Thyroid gland (tissue), 4 donors: ENCODE measurements around the gene PRKG2. TPM values are rescaled to one million over a fixed set of nuclear protein-coding genes. Genes with fewer than 3 reads are reported as not detected.

Source experiments
- DNase-seq, 2 donors: peaks; one replicate each; pipeline ENCODE4 v3.0.0-alpha.2; 2019
- H3K27ac ChIP-seq, 3 donors: fragments of 200-600 bp; sonication (generic); 1 replicate in 2 of 3; 2 replicates in 1 of 3; pipeline ENCODE4 v1.5.1; 2016 to 2019; ENCODE audit warnings: mild to moderate bottlenecking in 1 of 3, moderate library complexity in 1 of 3
- H3K27me3 ChIP-seq: fragments of 200-600 bp; sonication (generic); one replicate; pipeline ENCODE4 v1.5.1; 2019
- H3K36me3 ChIP-seq, 2 donors: fragments of 200-600 bp; sonication (generic); one replicate each; pipeline ENCODE4 v1.5.1; 2016 to 2019
- H3K4me1 ChIP-seq, 2 donors: fragments of 200-600 bp; sonication (generic); one replicate each; pipeline ENCODE4 v1.5.1; 2017 to 2019
- H3K4me3 ChIP-seq, 3 donors: fragments of 200-600 bp; sonication (generic); replicated peaks in 1 of 3; 1 replicate in 2 of 3; 2 replicates in 1 of 3; pipeline ENCODE4 v1.5.1; 2016; ENCODE audit warnings: mild to moderate bottlenecking in 1 of 3
- H3K9me3 ChIP-seq: fragments of 200-600 bp; sonication (generic); one replicate; pipeline ENCODE4 v1.5.1; 2017
- POLR2A ChIP-seq, 2 donors: fragments of 450-650 bp; IDR thresholded peaks; one replicate each; pipeline ENCODE4 v1.6.1; 2017; ENCODE audit warnings: antibody characterized with exemption in 2 of 2, mild to moderate bottlenecking in 2 of 2, moderate library complexity in 1 of 2
- WGBS, 2 donors: methylation state at CpG; one replicate each; pipeline ENCODE4 v1.1.5; 2017; 5-methylcytosine and 5-hydroxymethylcytosine counted together
- intact Hi-C: fragments of 100-400 bp; cut with DNase I; formaldehyde crosslinking; loops from one replicate; pipeline ENCODE4 v1.15.1; 2023
- total RNA-seq, 4 donors: library from RNA; depleted of rRNA; stranded (reverse); fragments of >200 nt; gene quantifications; one replicate each; pipeline ENCODE4 v1.2.3, GENCODE V29; 2016
- TF ChIP-seq, protein P1 (sequence below), 6 experiments: fragments of 200-600 bp in 3 of 6; fragments of 450-650 bp in 3 of 6; sonication (generic) in 3 of 6; IDR thresholded peaks; one replicate each; pipeline ENCODE4 v1.5.1; 2016 to 2019; ENCODE audit warnings: antibody characterized with exemption in 6 of 6, mild to moderate bottlenecking in 2 of 6, inconsistent platforms in 1 of 6, moderate library complexity in 1 of 6

Gene PRKG2
- total RNA-seq, 4 donors from 2014 or later: 0.21 to 1.2 (median 0.54) TPM; not detected in 1

GRCh38 chr4:81207828-81208227 lies 7.2 kb downstream of the PRKG2 start:
- intact Hi-C loops: no loop called here
- DNase-seq: no peak
- no peaks in the 10 kb centered on the region for H3K27me3 ChIP-seq
- WGBS, 2 donors: 66 to 73% methylated on average over 1 of the region's 1 CpG
- no peak for TF ChIP-seq POLR2A (IDR thresholded peaks at IDR 0.05)
- TF ChIP-seq, protein P1, sequence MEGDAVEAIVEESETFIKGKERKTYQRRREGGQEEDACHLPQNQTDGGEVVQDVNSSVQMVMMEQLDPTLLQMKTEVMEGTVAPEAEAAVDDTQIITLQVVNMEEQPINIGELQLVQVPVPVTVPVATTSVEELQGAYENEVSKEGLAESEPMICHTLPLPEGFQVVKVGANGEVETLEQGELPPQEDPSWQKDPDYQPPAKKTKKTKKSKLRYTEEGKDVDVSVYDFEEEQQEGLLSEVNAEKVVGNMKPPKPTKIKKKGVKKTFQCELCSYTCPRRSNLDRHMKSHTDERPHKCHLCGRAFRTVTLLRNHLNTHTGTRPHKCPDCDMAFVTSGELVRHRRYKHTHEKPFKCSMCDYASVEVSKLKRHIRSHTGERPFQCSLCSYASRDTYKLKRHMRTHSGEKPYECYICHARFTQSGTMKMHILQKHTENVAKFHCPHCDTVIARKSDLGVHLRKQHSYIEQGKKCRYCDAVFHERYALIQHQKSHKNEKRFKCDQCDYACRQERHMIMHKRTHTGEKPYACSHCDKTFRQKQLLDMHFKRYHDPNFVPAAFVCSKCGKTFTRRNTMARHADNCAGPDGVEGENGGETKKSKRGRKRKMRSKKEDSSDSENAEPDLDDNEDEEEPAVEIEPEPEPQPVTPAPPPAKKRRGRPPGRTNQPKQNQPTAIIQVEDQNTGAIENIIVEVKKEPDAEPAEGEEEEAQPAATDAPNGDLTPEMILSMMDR (IDR thresholded peaks at IDR 0.05): no peak
- no peak overlapping the region for H3K4me3 ChIP-seq
- H3K27ac ChIP-seq: no peak overlapping the region
- no peaks in the 10 kb centered on the region for H3K4me1 ChIP-seq
- no peaks in the 10 kb centered on the region for H3K36me3 ChIP-seq
- no peaks in the 10 kb centered on the region for H3K9me3 ChIP-seq

DNA sequence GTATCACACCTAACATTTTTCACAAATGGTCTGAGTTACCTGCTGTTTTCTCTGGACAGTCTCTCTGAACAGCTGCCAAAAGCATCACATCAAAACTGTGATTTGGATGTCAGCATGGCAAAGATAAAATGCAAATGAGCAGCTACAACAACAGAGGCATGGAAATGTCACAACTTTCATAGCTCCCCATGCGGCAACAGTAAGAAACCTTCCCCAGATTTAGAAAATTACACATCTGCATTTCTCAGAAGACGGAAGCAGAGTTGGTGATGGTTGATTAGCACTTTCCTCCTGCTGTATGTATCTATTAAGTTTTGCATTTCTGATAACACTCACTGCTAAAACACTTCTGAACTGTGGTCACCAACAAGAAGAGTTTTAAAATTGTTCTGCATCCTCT lies 9.7 kb downstream of the PRKG2 start:
- no peak for DNase-seq
- intact Hi-C loops: no loop called here

DNA sequence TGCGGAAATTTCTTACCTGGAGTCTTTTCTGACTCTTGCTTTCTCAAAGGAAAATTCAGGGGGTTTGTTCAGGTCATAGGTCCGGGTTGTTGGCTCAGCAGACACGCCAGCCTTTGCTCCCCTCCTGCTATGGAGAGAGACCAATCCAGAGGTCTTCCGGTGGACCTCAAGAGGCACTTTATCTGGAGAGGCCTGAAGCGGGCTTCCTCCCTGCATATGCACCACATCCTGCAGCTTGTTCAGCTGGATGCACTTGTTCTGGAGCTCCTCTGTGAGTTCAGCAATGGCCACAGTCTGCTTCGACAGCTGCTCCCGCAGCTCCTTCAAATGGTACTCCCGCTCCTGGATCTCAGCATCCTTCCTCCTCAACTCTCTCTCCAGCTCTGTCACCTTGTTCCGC lies 10.5 kb downstream of the PRKG2 start:
- intact Hi-C loops: no loop called here
- H3K4me1 ChIP-seq: no peaks in the 10 kb centered on the region
- H3K27ac ChIP-seq: no peak overlapping the region
- H3K4me3 ChIP-seq: no peak overlapping the region
- no peak for TF ChIP-seq POLR2A (IDR thresholded peaks at IDR 0.05)
- TF ChIP-seq, protein P1 (IDR thresholded peaks at IDR 0.05): no peak
- DNase-seq: no peak
- no peaks in the 10 kb centered on the region for H3K36me3 ChIP-seq
- H3K27me3 ChIP-seq: no peaks in the 10 kb centered on the region
- WGBS, 2 donors: 42 to 53% methylated on average over 9 of the region's 9 CpGs
- no peaks in the 10 kb centered on the region for H3K9me3 ChIP-seq

More for the DNA sequence above, 9.7 kb downstream of the PRKG2 start:
- H3K9me3 ChIP-seq: no peaks in the 10 kb centered on the region
- H3K27ac ChIP-seq: no peak overlapping the region
- H3K36me3 ChIP-seq: no peaks in the 10 kb centered on the region
- H3K27me3 ChIP-seq: no peaks in the 10 kb centered on the region
- no peaks in the 10 kb centered on the region for H3K4me1 ChIP-seq
- 91 to 93% methylated on average over 2 of the region's 2 CpGs for WGBS, 2 donors
- no peak overlapping the region for H3K4me3 ChIP-seq
- TF ChIP-seq POLR2A (IDR thresholded peaks at IDR 0.05): no peak
- TF ChIP-seq, protein P1 (IDR thresholded peaks at IDR 0.05): no peak

- no peak for TF ChIP-seq POLR2A (IDR thresholded peaks at IDR 0.05)
- TF ChIP-seq, protein P1 (IDR thresholded peaks at IDR 0.05): no peak
- intact Hi-C loops: no loop called here
- no peaks in the 10 kb centered on the region for H3K36me3 ChIP-seq
- H3K27ac ChIP-seq: no peak overlapping the region
- no peaks in the 10 kb centered on the region for H3K9me3 ChIP-seq
- H3K27me3 ChIP-seq: no peaks in the 10 kb centered on the region
- H3K4me1 ChIP-seq: peaks cover 0 to 4% of the 10 kb centered on the region in 2 donors
- no peak for DNase-seq
- H3K4me3 ChIP-seq: no peak overlapping the region
These were observed 15.2 kb downstream of the PRKG2 start for GRCh38 chr4:81199831-81200230.

- Histone ChIP-seq H3K4me1 (peaks cover 0 to 4% of the 10 kb centered on the region in 2 donors), H3K27ac (no peak overlapping the region)
- TF ChIP-seq POLR2A (IDR thresholded peaks at IDR 0.05): no peak
- TF ChIP-seq, protein P1 (IDR thresholded peaks at IDR 0.05): no peak
These were observed 16.4 kb downstream of the PRKG2 start for GRCh38 chr4:81198609-81199008.

More at GRCh38 chr4:81198609-81199008, 16.4 kb downstream of the PRKG2 start:
- 83 to 87% methylated on average over 1 of the region's 1 CpG for WGBS, 2 donors
- DNase-seq: no peak
- Histone ChIP-seq H3K9me3 (no peaks in the 10 kb centered on the region), H3K4me3 (no peak overlapping the region), H3K27me3 (no peaks in the 10 kb centered on the region), H3K36me3 (no peaks in the 10 kb centered on the region)
- intact Hi-C loops: no loop called here
